CD4-positive, alpha-beta T cell treated with Interferon alpha-2 for 1 hour (primary cell): ENCODE measurements around the gene SP140L.
"Not testable (repeated sequence)": the region's sequence is repeated elsewhere in the genome, so short reads cannot be mapped to it uniquely, and the experiment has no call there.

Source experiments
- DNase-seq, 2 donors: peaks; one replicate each; pipeline ENCODE4 v3.0.0-alpha.2; 2020 to 2022

Gene SP140L

GRCh38 chr2:230324503-230324902, 2.5 kb upstream of the SP140L start:
- no peak for DNase-seq

GRCh38 chr2:230325316-230326243, 1.4 kb upstream of the SP140L start:
- DNase-seq: no peak

DNA sequence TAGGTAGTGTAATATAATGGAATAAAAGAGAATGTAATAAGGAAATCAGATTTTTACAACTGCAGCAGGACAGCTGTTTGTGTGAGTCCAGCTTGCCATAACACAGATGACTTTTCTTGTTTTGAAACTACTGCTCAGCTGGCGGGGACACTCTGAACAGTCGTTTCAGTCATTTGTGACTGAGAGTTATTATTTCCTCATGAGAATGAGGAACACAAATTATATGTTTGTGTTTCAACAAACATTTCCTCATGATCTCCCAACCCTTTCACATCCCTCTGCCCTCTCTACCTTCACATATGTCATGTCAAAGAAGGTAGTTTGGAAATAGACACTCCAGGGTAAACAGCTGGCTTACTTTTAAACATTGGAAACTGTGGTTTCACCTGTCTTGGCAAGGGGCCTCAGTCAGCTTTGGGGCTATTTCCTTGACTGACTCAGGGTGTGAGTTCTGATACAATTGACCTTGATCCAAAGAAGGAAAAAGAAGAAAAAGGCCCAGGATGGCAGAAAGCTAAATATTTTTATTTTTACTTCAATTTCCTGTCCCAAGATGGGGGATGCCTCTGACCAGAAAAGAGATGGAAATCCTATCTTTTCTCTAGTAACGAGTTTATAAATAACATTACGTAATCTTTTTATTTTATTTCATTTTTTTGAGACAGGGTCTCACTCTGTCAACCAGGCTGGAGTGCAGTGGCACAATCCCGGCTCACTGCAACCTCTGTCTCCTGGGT, 593 bp downstream of the SP140L start:
- no peak for DNase-seq

DNA sequence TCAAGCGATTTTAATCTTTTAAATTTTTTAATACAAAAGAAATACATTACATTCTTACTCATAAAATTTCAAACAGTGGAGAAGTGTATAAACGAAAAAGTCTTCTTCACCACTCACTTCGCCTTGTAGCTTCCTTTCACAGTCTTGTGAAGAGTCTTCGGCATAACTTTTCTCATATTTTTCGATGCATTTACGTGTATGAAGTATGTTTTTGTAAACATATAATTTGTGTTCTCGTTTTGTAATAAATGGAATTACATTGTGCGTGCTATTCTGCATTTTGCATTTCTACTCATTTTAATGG, 1.1 kb downstream of the SP140L start:
- no peak for DNase-seq

- DNase-seq: no peak
Observed at GRCh38 chr2:230329946-230330605, 3.1 kb downstream of the SP140L start.

GRCh38 chr2:230330725-230331124, 3.7 kb downstream of the SP140L start:
- DNase-seq: no peak

- DNase-seq: no peak
Observed at GRCh38 chr2:230335461-230335863, 8.5 kb downstream of the SP140L start.

DNA sequence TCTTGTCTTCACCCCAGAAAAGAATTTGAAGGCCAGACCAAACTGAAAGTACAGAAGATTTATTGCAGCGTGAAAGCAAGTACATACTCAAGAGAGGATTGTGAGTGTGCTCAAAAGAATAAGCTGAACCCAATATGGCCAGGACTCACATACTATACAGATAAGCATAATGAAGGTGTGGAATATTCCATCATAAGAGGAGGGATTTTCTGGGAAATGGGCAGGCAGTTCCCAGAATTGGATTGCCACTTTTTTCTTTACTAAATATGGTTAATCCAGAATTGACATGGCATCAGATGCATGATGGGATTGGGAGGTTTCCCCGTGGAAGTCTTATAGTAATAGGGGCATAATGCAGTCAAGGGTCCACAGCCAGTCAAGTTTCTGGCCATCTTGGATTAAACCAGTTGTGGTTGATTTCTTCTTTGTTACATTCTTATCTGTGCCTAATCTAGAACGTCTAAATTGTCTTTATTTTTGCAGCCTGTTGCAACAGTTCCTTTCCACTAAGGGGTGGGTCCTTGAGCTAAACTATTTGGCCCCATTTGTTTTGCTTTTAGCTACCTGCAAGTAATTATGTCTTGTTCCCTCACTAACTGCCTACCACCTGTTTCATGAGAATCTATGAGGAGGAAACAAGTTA, 9.0 kb downstream of the SP140L start:
- peak in 1 of 2 donors; percentile 49 for DNase-seq

DNA sequence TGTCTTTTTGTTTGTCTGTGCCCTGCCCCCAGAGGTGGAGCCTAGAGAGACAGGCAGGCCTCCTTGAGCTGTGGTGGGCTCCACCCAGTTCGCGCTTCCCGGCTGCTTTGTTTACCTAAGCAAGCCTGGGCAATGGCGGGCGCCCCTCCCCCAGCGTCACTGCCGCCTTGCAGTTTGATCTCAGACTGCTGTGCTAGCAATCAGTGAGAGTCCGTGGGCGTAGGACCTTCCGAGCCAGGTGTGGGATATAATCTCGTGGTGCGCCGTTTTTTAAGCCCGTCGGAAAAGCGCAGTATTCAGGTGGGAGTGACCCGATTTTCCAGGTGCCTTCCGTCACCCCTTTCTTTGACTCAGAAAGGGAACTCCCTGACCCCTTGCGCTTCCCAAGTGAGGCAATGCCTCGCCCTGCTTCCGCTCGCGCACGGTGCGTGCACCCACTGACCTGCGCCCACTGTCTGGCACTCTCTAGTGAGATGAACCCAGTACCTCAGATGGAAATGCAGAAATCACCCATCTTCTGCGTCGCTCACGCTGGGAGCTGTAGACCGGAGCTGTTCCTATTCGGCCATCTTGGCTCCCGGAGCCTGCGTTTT, 15.0 kb downstream of the SP140L start:
- DNase-seq: not testable (repeated sequence)

DNA sequence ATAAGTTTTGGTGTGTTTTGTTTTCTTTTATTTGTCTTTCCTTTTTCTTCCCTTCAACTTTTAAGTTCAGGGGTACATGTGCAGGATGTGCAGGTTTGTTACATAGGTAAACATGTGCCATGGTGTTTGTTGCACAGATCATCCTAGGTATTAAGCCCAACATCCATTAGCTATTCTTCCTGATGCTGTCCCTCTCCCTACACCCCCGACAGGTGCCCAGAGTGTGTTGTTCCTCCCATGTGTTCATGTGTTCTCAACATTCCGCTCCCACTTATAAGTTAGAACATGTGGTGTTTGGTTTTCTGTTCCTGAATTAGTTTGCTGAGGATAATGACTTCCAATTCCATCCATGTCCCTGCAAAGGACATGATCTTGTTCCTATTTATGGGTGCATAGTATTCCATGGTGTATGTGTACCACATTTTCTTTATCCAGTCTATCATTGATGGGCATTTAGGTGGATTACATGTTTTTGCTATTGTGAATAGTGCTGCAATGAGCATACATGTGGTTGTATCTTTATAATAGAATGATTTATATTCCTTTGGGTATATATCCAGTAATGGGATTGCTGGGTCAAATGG, 16.1 kb downstream of the SP140L start:
- DNase-seq: not testable (repeated sequence)

DNA sequence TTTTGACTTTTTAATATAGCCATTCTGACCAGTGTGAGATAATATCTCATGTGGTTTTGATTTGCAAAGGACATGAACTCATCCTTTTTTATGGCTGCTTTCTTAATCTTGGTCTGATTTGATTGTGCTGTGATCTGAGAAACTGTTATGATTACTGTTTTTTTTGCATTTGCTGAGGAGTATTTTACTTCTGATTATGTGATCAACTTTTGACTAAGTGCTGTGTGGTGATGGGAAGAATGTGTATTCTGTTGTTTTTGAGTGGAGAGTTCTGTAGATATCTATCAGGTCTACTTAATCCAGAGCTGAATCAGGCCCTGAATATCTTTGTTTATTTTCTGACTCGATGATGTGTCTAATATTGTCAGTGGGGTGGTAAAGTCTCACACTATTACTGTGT, 16.8 kb downstream of the SP140L start:
- DNase-seq: no peak

- DNase-seq: no peak
Observed at GRCh38 chr2:230346465-230346864, 19.5 kb downstream of the SP140L start.

- DNase-seq: no peak
Observed at GRCh38 chr2:230346921-230347533, 20.0 kb downstream of the SP140L start.

- peak in 1 of 2 donors; percentile 40 for DNase-seq
Observed at GRCh38 chr2:230347659-230348305, 20.8 kb downstream of the SP140L start.

- no peak for DNase-seq
Observed at GRCh38 chr2:230348787-230349186, 21.8 kb downstream of the SP140L start.

- no peak for DNase-seq
Observed at GRCh38 chr2:230356084-230356483, 29.1 kb downstream of the SP140L start.

GRCh38 chr2:230358305-230358704, 31.3 kb downstream of the SP140L start:
- no peak for DNase-seq

DNA sequence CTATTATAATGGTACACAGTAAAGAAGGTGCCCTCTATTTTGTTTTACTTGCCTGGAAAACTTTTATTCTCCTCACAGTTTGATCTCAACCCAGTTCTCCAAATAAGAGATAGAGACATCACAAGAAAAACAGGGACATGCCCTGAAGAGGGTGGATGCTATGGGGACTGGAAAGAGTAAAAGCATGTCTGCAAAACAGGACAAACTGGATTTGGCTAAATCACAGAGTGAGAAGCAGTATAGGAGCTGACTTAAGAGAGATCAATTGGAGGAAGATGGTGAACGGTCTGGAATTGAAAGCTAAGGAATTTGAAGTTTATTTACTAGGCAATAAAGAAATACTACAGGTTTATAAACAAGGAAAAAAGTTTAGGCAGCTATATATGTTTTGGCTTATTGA, 33.0 kb downstream of the SP140L start:
- no peak for DNase-seq

- no peak for DNase-seq
Observed at GRCh38 chr2:230362030-230362691, 35.2 kb downstream of the SP140L start.

GRCh38 chr2:230382108-230382507, 55.1 kb downstream of the SP140L start:
- DNase-seq: no peak

DNA sequence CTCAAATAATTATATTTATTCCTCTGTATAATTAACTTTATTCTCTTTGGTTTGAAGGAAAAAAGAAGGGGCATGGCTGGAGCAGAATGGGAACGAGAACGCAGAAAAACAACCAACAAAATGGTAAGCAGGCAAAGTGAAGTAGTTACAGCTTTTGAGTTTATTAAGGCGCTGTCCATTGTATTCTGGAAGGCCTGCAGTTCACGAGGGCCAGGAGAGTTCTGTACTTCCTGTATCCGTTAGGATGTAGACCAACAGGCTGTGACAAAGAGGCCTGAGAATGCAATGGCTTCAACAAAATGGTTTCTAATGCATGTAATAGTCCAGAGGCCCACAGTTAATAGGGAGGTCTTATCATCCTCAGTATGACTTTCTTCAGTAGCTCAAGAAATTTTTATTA, 56.5 kb downstream of the SP140L start:
- no peak for DNase-seq
